HG03025 (cell line): Measurements from ENCODE around the gene SCYL1.

Experiments
- ATAC-seq: cut with Tn5 transposase; IDR thresholded peaks from one replicate; pipeline ENCODE4 v1.9.1; 2021; ENCODE audit warnings: mild to moderate bottlenecking, moderate library complexity; ENCODE audit not compliant: unreplicated experiment, low FRiP score

The SCYL1 gene

GRCh38 chr11:65578667-65579066, 53.8 kb downstream of the SCYL1 start:
- no peak for ATAC-seq

- ATAC-seq: no peak
These were observed 54.4 kb downstream of the SCYL1 start for GRCh38 chr11:65579291-65579690.

GRCh38 chr11:65580031-65580692, 55.3 kb downstream of the SCYL1 start:
- no peak for ATAC-seq

GRCh38 chr11:65580756-65581155, 55.9 kb downstream of the SCYL1 start:
- ATAC-seq: no peak

GRCh38 chr11:65581928-65582327, 57.0 kb downstream of the SCYL1 start:
- no peak for ATAC-seq

- ATAC-seq: no peak
These were observed 58.7 kb downstream of the SCYL1 start for GRCh38 chr11:65583589-65583988.

- no peak for ATAC-seq
These were observed 59.2 kb downstream of the SCYL1 start for GRCh38 chr11:65584106-65584505.

GRCh38 chr11:65584723-65585171, 59.9 kb downstream of the SCYL1 start:
- ATAC-seq: no peak

- ATAC-seq: no peak
These were observed 60.7 kb downstream of the SCYL1 start for GRCh38 chr11:65585396-65586246.

GRCh38 chr11:65586247-65586630, 61.4 kb downstream of the SCYL1 start:
- ATAC-seq: no peak

- ATAC-seq: no peak
These were observed 61.8 kb downstream of the SCYL1 start for GRCh38 chr11:65586676-65587075.
